ENCODE results near the gene LRIT2.

The LRIT2 gene

GRCh38 chr10:84212014-84212413 lies 13.3 kb downstream of the LRIT2 start:
- in situ Hi-C loops (cut with MboI; ENCODE audit: low sequenced_read_pairs, unreplicated experiment): loop anchor here (5.0 kb wide), 1 partner anchor 50 kb away; no protein-coding TSS in a partner anchor
- TF ChIP-seq CTCF (IDR thresholded peaks at IDR 0.05; ENCODE audit: borderline replicate concordance, control extremely low read depth, extremely low read depth, insufficient read depth, missing control alignments): no peak
- no peak for DNase-seq (ENCODE audit: low spot score)

- no peak for DNase-seq (ENCODE audit: low spot score)
- no peak for TF ChIP-seq CTCF (IDR thresholded peaks at IDR 0.05; ENCODE audit: borderline replicate concordance, control extremely low read depth, extremely low read depth, insufficient read depth, missing control alignments)
- in situ Hi-C loops (cut with MboI; ENCODE audit: low sequenced_read_pairs, unreplicated experiment): loop anchor here (5.0 kb wide), 1 partner anchor 49 kb away; no protein-coding TSS in a partner anchor
Measured at GRCh38 chr10:84211566-84211965, 13.8 kb downstream of the LRIT2 start.

GRCh38 chr10:84208023-84208422 lies 17.3 kb downstream of the LRIT2 start:
- in situ Hi-C loops (cut with MboI; ENCODE audit: low sequenced_read_pairs, unreplicated experiment): loop anchor here (10.0 kb wide), 1 partner anchor 63 kb away; no protein-coding TSS in a partner anchor
- no peak for TF ChIP-seq CTCF (IDR thresholded peaks at IDR 0.05; ENCODE audit: borderline replicate concordance, control extremely low read depth, extremely low read depth, insufficient read depth, missing control alignments)
- no peak for DNase-seq (ENCODE audit: low spot score)

GRCh38 chr10:84205853-84206525 lies 19.4 kb downstream of the LRIT2 start:
- in situ Hi-C loops (cut with MboI; ENCODE audit: low sequenced_read_pairs, unreplicated experiment): loop anchor here (10.0 kb wide), 1 partner anchor 61 kb away; no protein-coding TSS in a partner anchor
- DNase-seq (ENCODE audit: low spot score): no peak

GRCh38 chr10:84205049-84205852 lies 20.1 kb downstream of the LRIT2 start:
- DNase-seq (ENCODE audit: low spot score): peak; percentile 79
- in situ Hi-C loops (cut with MboI; ENCODE audit: low sequenced_read_pairs, unreplicated experiment): loop anchor here (10.0 kb wide), 1 partner anchor 60 kb away; no protein-coding TSS in a partner anchor

More at GRCh38 chr10:84205853-84206525, 19.4 kb downstream of the LRIT2 start:
- no peak for TF ChIP-seq CTCF (IDR thresholded peaks at IDR 0.05; ENCODE audit: borderline replicate concordance, control extremely low read depth, extremely low read depth, insufficient read depth, missing control alignments)

More at GRCh38 chr10:84205049-84205852, 20.1 kb downstream of the LRIT2 start:
- TF ChIP-seq CTCF (IDR thresholded peaks at IDR 0.05; ENCODE audit: borderline replicate concordance, control extremely low read depth, extremely low read depth, insufficient read depth, missing control alignments): peak; percentile 95

Measured in GM13976 (cell line).